GM12864 (cell line): Measurements from ENCODE around the gene CD99L2.
"Not testable (repeated sequence)": the region's sequence is repeated elsewhere in the genome, so short reads cannot be mapped to it uniquely, and the experiment has no call there.

Source experiments
- DNase-seq: peaks from one replicate; pipeline ENCODE4 v3.0.0-alpha.2; 2011; ENCODE audit warnings: low read depth
- H3K4me3 ChIP-seq: 2 replicates; pipeline ENCODE4 v1.5.1; 2011; ENCODE audit warnings: mild to moderate bottlenecking, low read depth, low read length, control low read depth
- CTCF ChIP-seq: IDR thresholded peaks from 2 replicates; pipeline ENCODE4 v1.5.1; 2011; ENCODE audit warnings: low read depth, mild to moderate bottlenecking, moderate library complexity, low read length, control low read depth, inconsistent platforms; ENCODE audit errors: missing control alignments

Gene CD99L2

GRCh38 chrX:150897421-150898320, 797 bp downstream of the CD99L2 start:
- no peak for TF ChIP-seq CTCF
- no peak for DNase-seq
- H3K4me3 ChIP-seq, result peak overlapping the region; percentile 70

- no peak for TF ChIP-seq CTCF
- no peak for DNase-seq
- no peak overlapping the region for H3K4me3 ChIP-seq
These were observed 1.8 kb downstream of the CD99L2 start for GRCh38 chrX:150896632-150897031.

GRCh38 chrX:150893936-150894335, 4.5 kb downstream of the CD99L2 start:
- no peak for TF ChIP-seq CTCF
- no peak for DNase-seq
- no peak overlapping the region for H3K4me3 ChIP-seq

- H3K4me3 ChIP-seq, result no peak overlapping the region
- DNase-seq, result no peak
- TF ChIP-seq CTCF, result no peak
These were observed 9.3 kb downstream of the CD99L2 start for GRCh38 chrX:150889131-150889530.

GRCh38 chrX:150887906-150888465, 10.5 kb downstream of the CD99L2 start:
- DNase-seq, result no peak
- TF ChIP-seq CTCF, result no peak
- H3K4me3 ChIP-seq, result no peak overlapping the region

- DNase-seq, H3K4me3 ChIP-seq: not testable (repeated sequence)
These were observed 11.2 kb downstream of the CD99L2 start for GRCh38 chrX:150887268-150887667.

- no peak overlapping the region for H3K4me3 ChIP-seq
- TF ChIP-seq CTCF, result no peak
- DNase-seq, result no peak
These were observed 12.1 kb downstream of the CD99L2 start for GRCh38 chrX:150886381-150886780.
